ENCODE measurements around the gene CNOT11.
A peak's percentile ranks its signal among the peaks of the same experiment; 100 is the strongest.
"Not testable (repeated sequence)": the region's sequence is repeated elsewhere in the genome, so short reads cannot be mapped to it uniquely, and the experiment has no call there.

The CNOT11 gene

DNA sequence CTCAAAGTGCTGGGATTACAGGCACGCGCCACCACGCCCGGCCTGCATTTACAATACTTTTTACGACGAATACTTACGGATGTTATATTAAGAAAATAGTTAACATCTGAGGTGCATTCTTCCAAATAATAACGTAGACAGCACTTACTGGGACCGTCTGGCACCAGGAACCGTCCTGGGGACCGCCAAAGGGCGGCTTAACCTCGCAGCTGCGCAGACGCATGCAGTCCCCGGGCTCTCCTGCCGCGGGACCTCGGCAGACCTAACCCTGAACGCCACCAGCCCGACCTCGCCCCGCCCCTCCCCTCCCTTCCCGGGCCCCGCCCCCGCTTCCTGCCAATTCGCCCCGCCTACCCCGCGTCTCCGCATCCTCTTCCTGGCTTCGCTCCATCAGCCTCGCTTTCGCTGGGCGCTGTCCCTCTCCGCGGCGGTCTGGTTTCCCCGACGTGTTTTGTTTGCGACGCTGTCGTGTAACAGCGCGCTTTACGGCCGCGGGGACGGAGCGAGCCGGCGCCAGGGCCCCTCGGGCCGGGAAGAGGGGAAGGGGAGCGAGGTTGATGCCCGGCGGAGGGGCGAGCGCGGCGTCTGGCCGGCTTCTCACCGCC is at the start of gene CNOT11:
Gene CNOT11 (plus strand): TSS at position 479 of the 605 bp plus-strand sequence. CDS start 79 bp downstream, at position 558.
- DNase-seq, result peak; percentile 97

- DNase-seq, result no peak
Measured at GRCh38 chr2:101204400-101205115, 48.1 kb upstream of the CNOT11 start.

GRCh38 chr2:101205521-101206479 is 46.9 kb upstream of the CNOT11 start:
- peak; percentile 18 for DNase-seq

DNA sequence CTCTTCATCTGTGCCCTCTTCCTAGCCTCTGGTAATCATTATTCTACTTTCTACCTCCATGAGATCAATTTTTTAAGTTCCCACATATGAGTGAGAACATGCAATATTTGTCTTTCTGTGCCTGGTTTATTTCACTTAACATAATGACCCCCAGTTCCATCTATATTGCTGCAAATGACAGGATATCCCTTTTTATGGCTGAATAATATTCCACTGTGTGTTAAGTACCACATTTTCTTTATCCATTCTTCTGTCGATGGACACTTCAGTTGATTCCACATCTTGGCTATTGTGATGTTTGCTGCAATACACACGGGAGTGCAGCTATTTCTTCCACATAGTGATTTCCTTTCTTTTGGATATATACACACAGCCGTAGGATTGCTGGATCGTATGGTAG is 43.9 kb upstream of the CNOT11 start:
- no peak for DNase-seq

DNA sequence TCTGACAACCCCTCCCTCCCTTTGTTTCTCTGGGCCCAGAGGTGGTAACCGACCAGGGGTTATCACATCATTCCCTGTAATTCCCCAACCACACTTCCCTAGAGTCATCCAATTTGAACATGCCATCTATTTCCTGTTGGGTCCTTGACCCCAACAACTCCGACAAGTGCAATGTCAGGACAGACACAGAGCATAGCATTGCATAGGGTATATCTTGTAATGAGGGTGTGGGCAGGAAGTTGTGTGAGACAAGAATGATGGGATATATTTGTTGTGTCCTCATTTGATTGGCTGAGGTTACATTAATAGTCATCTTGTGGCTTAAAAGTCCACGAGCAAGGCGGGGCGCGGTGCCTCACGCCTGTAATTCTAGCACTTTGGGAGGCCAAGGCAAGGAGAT is 33.4 kb upstream of the CNOT11 start:
- no peak for DNase-seq

DNA sequence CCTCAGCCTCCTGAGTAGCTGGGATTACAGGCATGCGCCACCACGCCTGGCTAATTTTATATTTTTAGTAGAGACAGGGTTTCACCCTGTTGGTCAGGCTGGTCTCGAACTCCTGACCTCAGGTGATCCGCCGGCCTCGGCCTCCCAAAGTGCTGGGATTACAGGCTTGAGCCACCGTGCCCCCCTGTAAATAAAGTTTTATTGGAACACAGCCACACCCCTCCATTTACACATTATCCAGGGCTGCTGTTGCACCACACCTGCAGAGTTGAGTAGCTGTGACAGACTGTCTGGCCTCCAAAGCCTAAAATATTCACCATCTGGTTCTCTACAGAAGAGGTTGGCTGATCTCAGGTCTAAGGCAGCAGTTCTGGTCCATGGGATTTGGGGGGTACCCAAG is 32.6 kb upstream of the CNOT11 start:
- not testable (repeated sequence) for DNase-seq

DNA sequence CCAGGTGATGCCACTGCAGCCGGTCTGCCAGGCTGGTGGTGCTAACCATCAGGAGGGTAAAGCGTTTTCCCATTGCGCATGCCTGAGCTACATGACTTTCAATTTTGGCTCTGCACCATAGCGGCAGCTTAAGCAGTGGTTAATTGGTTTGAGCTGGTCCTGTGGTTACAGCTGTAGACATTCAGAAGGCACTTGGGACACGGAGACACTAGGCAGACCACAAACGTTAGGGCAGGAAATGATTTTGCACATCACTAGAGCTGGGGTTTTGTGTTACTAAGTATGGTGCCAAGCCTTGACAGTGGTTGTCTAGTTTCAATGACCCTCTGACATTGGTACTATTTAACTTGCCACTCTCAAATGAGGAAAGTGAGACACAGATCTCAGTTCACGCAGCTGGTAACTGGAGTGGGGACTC is 28.9 kb upstream of the CNOT11 start:
- peak; percentile 33 for DNase-seq

DNA sequence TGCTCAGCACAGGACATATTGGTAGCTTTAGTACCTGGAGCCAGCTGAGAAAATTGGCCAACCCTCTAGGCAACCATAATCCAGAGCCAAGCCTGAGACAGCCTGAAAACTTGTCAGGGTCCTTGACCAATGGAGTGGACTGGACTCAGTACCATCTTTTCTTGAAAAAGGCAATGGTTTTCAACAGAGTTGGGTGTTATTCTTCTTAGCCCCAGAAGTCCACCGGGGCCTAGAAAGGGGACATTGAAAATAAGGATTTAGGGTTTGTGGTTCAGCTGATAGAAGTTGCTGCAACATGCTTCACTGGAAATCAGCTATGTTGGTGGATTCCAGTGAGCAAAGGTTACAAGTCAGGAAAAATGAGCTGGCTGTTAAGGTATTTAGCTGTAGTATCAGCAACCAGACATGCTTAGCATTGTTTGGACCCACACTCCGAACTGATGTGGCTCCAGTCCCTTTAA is 22.1 kb upstream of the CNOT11 start:
- no peak for DNase-seq

GRCh38 chr2:101231240-101231639 is 21.4 kb upstream of the CNOT11 start:
- DNase-seq, result no peak

GRCh38 chr2:101231937-101232730 is 20.6 kb upstream of the CNOT11 start:
- DNase-seq, result no peak

DNA sequence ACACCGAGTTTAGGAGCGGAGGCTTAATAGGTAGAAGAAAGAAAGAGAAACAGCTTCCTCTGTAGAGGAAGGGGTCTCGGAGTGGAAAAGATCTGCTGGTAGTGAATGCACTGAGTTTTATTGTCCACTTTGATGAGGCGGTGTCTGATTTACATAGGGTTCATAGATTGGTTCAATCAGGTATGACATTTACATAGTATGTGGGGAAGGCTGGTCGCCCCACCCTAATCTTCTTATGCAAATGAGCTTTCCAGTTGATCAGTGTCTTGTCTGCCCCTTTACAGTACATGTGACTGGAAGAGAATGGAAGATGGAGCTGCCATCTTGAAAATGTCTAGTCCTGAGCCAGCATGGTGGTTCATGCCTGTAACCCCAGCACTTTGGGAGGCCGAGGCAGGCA is 19.9 kb upstream of the CNOT11 start:
- no peak for DNase-seq

GRCh38 chr2:101234169-101234938 is 18.3 kb upstream of the CNOT11 start:
- no peak for DNase-seq

DNA sequence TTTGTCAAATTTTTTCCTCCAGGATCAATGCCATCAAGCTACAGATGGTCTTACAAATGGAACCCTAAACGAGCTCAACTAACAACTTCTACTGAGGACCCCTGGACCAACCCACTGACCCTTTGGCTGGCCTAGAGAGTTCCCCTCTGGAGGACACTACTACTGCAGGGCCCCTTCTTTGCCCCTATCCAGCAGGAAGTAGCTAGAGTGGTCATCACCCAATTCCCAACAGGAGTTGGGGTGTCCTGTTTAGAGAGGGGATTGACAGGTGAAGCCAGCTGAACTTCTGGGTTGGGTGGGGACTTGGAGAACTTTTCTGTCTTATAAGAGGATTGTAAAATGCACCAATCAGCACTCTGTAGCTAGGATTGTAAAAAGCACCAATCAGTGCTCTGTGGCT is 16.7 kb upstream of the CNOT11 start:
- DNase-seq, result not testable (repeated sequence)

GRCh38 chr2:101237944-101238343 is 14.7 kb upstream of the CNOT11 start:
- not testable (repeated sequence) for DNase-seq

GRCh38 chr2:101238930-101239759 is 13.5 kb upstream of the CNOT11 start:
- DNase-seq, result no peak

DNA sequence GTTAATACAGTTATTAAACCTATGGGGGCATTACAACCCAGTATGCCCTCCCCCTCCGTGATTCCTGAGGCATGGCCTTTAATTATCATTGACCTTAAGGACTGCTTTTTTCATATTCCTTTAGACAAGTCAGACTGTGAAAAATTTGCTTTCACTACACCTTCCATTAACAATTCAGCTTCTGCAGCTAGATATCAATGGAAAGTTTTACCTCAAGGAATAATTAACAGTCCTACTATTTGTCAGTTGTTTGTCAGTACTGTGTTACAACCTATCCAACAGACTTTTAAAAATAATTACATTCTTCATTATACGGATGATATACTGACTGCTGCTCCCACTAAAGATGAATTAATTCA is 12.9 kb upstream of the CNOT11 start:
- not testable (repeated sequence) for DNase-seq

GRCh38 chr2:101240694-101241093 is 12.0 kb upstream of the CNOT11 start:
- not testable (repeated sequence) for DNase-seq

- DNase-seq, result no peak
Measured at GRCh38 chr2:101241158-101241557, 11.5 kb upstream of the CNOT11 start.

GRCh38 chr2:101244373-101244772 is 8.3 kb upstream of the CNOT11 start:
- not testable (repeated sequence) for DNase-seq

DNA sequence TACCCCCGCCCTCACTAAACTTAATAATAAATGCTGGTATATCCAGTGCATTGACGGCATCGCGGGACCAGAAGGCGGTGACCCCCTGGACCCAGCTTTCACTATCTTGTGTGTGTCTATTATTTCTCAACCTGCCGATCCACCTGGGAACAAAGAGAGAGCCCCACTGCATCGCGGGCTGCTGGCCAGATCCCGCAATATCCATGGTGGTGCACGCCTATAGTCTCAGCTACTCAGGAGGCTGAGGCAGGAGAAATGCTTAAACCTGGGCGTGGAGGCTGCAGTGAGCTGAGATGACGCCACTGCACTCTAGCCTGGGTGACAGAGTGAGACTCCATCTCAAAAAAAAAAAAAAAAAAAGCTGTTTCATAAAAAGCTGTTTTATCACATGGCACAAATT is 7.8 kb upstream of the CNOT11 start:
- DNase-seq, result not testable (repeated sequence)

- DNase-seq, result not testable (repeated sequence)
Measured at GRCh38 chr2:101245468-101245867, 7.2 kb upstream of the CNOT11 start.

Data from activated effector memory CD4-positive, alpha-beta T cell treated with Interleukin-2 at 50 U/mL for 16 hours (primary cell).